ENCODE measurements around the gene MED12L.

The MED12L gene

DNA sequence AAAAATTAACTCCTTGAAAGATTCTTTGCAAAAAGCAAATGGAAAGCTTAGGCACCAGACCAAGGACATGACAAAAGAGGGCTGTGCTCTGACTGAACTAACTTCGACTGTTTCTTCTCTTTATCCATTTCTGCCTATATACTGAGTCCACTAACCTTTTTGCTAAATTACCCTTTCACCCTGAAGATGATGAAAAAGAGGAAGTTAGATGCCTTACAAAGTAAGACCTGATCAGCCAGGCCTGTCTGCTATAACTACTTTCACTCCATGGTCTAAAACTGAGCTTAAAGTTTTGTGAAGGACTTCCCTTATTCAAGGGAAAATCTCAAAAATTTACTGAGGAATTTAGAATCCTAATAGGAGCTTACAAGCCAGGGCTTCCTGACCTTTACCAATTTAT lies 381.6 kb downstream of the MED12L start:
- TF ChIP-seq, protein P1, sequence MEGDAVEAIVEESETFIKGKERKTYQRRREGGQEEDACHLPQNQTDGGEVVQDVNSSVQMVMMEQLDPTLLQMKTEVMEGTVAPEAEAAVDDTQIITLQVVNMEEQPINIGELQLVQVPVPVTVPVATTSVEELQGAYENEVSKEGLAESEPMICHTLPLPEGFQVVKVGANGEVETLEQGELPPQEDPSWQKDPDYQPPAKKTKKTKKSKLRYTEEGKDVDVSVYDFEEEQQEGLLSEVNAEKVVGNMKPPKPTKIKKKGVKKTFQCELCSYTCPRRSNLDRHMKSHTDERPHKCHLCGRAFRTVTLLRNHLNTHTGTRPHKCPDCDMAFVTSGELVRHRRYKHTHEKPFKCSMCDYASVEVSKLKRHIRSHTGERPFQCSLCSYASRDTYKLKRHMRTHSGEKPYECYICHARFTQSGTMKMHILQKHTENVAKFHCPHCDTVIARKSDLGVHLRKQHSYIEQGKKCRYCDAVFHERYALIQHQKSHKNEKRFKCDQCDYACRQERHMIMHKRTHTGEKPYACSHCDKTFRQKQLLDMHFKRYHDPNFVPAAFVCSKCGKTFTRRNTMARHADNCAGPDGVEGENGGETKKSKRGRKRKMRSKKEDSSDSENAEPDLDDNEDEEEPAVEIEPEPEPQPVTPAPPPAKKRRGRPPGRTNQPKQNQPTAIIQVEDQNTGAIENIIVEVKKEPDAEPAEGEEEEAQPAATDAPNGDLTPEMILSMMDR (IDR thresholded peaks at IDR 0.05; ENCODE audit: low read depth, low read length), result no peak
- Histone ChIP-seq H3K4me3 (ENCODE audit: low read depth, low read length) (no peak overlapping the region), H3K36me3 (no peaks in the 10 kb centered on the region), H3K4me1 (peaks cover 2% of the 10 kb centered on the region; the same call in 1 of the 2 replicates), H3K9me3 (no peaks in the 10 kb centered on the region), H3K27me3 (no peaks in the 10 kb centered on the region)
- DNase-seq, result no peak

GRCh38 chr3:151468284-151468917 lies 382.9 kb downstream of the MED12L start:
- Histone ChIP-seq H3K27me3 (no peaks in the 10 kb centered on the region), H3K4me3 (ENCODE audit: low read depth, low read length) (no peak overlapping the region), H3K9me3 (no peaks in the 10 kb centered on the region), H3K4me1 (peaks cover 2% of the 10 kb centered on the region; the same call in 1 of the 2 replicates), H3K36me3 (no peaks in the 10 kb centered on the region)
- TF ChIP-seq, protein P1 (IDR thresholded peaks at IDR 0.05; ENCODE audit: low read depth, low read length), result peak; percentile 99
- DNase-seq, result peak; percentile 64

- DNase-seq, result no peak
- no peaks in the 10 kb centered on the region for H3K36me3 ChIP-seq
- H3K27me3 ChIP-seq, result no peaks in the 10 kb centered on the region
- no peak overlapping the region for H3K4me3 ChIP-seq (ENCODE audit: low read depth, low read length)
- no peaks in the 10 kb centered on the region for H3K4me1 ChIP-seq
- TF ChIP-seq, protein P1 (IDR thresholded peaks at IDR 0.05; ENCODE audit: low read depth, low read length), result no peak
- H3K9me3 ChIP-seq, result no peaks in the 10 kb centered on the region
These were observed 391.0 kb downstream of the MED12L start for GRCh38 chr3:151476344-151477018.

GRCh38 chr3:151477591-151478334 lies 392.3 kb downstream of the MED12L start:
- Histone ChIP-seq H3K36me3 (no peaks in the 10 kb centered on the region), H3K4me3 (ENCODE audit: low read depth, low read length) (no peak overlapping the region), H3K27me3 (no peaks in the 10 kb centered on the region), H3K9me3 (no peaks in the 10 kb centered on the region), H3K4me1 (no peaks in the 10 kb centered on the region)
- DNase-seq, result no peak
- TF ChIP-seq, protein P1 (IDR thresholded peaks at IDR 0.05; ENCODE audit: low read depth, low read length), result no peak

- H3K27me3 ChIP-seq, result no peaks in the 10 kb centered on the region
- TF ChIP-seq, protein P1 (IDR thresholded peaks at IDR 0.05; ENCODE audit: low read depth, low read length), result no peak
- no peaks in the 10 kb centered on the region for H3K36me3 ChIP-seq
- no peak for DNase-seq
- no peaks in the 10 kb centered on the region for H3K9me3 ChIP-seq
- no peak overlapping the region for H3K4me3 ChIP-seq (ENCODE audit: low read depth, low read length)
- no peaks in the 10 kb centered on the region for H3K4me1 ChIP-seq
These were observed 392.9 kb downstream of the MED12L start for GRCh38 chr3:151478335-151478697.
